GM12891 (cell line): Measurements from ENCODE around the gene SAG.

ENCODE experiments used
- PAX5 ChIP-seq: IDR thresholded peaks from 2 replicates; pipeline ENCODE4 v1.6.1; 2011; ENCODE audit warnings: low read length, moderate library complexity, mild to moderate bottlenecking; ENCODE audit not compliant: insufficient read depth, severe bottlenecking
- POLR2A ChIP-seq: IDR thresholded peaks from 2 replicates; pipeline ENCODE4 v1.6.1; 2011; ENCODE audit warnings: low read depth, low read length, control low read depth
- POLR2AphosphoS5 ChIP-seq: IDR thresholded peaks from 2 replicates; pipeline ENCODE4 v1.6.1; 2011; ENCODE audit warnings: low read depth, low read length, control low read depth
- SPI1 ChIP-seq: IDR thresholded peaks from 2 replicates; pipeline ENCODE4 v1.6.1; 2011; ENCODE audit warnings: low read depth, low read length, control low read depth
- TAF1 ChIP-seq: IDR thresholded peaks from 2 replicates; pipeline ENCODE4 v1.6.1; 2011; ENCODE audit warnings: low read depth, low read length, control low read depth

DNA sequence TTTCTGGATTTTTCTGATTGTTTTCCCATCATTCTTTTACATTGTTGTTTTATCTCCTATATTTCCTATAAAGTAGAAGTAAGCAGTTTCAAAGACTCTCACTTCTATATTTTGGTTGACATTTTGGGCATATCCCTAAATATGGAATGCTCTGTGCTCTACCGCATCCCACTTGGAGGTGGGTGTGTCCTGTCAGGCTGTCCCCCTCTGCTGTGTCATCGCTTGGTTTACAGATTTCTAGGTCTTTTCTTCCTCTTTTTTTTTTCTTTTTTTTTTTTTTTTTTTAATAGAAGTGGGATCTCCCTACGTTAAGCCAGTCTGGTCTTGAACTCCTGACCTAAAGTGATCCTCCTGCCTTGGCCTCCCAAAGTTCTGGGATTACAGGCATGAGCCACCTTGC is 60.0 kb downstream of the SAG start:
- TF ChIP-seq POLR2A (no peak), TAF1 (no peak), SPI1 (no peak), PAX5 (no peak), POLR2AphosphoS5 (no peak)
